A549 (cell line): ENCODE measurements around the gene TTC28. TPM values are rescaled to one million over a fixed set of nuclear protein-coding genes. Genes with fewer than 3 reads are reported as not detected.

Experiments
- ATAC-seq, 2 experiments: fragments of 200-7000 bp in 1 of 2; fragments of >200 bp in 1 of 2; cut with Nextera tagmentation in 1 of 2; cut with Tn5 transposase in 1 of 2; 3 replicates each; pipeline versions ENCODE4 v1.8.0 to v1.9.1; 2018 to 2020; ENCODE audit warnings: mild to moderate bottlenecking in 1 of 2, moderate library complexity in 1 of 2
- CTCF ChIA-PET: fragments of 300-600 bp; sonication (Branson Sonifier 250); formaldehyde crosslinking; extraction: SDS; loops from one replicate; lab custom pipeline; 2021; ENCODE audit warnings: antibody characterized with exemption, inconsistent platforms; lab: Yijun Ruan, JAX
- POLR2A ChIA-PET: fragments of 350-600 bp; formaldehyde crosslinking; extraction: SDS; loops from one replicate; lab custom pipeline; 2021; ENCODE audit warnings: antibody characterized with exemption, inconsistent platforms; lab: Yijun Ruan, JAX
- DNase-seq, 2 experiments: peaks; one replicate each; pipeline versions ENCODE4 v3.0.0 to v3.0.0-alpha.2; 2011 to 2016; ENCODE audit warnings: low read depth in 1 of 2, low spot score in 1 of 2
- FAIRE-seq: peaks from 2 replicates; lab custom pipeline; 2011; peaks lifted over from hg19 to GRCh38; lab: Jason Lieb, UNC
- H3K27ac ChIP-seq, 2 experiments: fragments of >200 bp; sonication (Bioruptor Twin); formaldehyde crosslinking; 3 replicates each; pipeline ENCODE4 v1.5.1; 2016 to 2017
- H3K4me1 ChIP-seq: fragments of >200 bp; sonication (Bioruptor Twin); formaldehyde crosslinking; 3 replicates; pipeline ENCODE4 v1.6.1; 2016
- H3K4me2 ChIP-seq: fragments of >200 bp; sonication (Bioruptor Twin); formaldehyde crosslinking; 3 replicates; pipeline ENCODE4 v1.6.1; 2016
- H3K4me3 ChIP-seq: fragments of >200 bp; sonication (Bioruptor Twin); formaldehyde crosslinking; 3 replicates; pipeline ENCODE4 v1.5.1; 2016
- H3K9me3 ChIP-seq: fragments of >200 bp; sonication (Bioruptor Twin); formaldehyde crosslinking; 3 replicates; pipeline ENCODE4 v1.6.1; 2016
- CBX2 ChIP-seq: fragments of 200-600 bp; sonication (generic); IDR thresholded peaks from 2 replicates; pipeline ENCODE4 v1.6.1; 2016; ENCODE audit warnings: low read depth, mild to moderate bottlenecking, borderline replicate concordance
- EHF ChIP-seq: fragments of 250-450 bp; sonication (Bioruptor Pico); IDR thresholded peaks from 2 replicates; pipeline ENCODE4 v1.5.0; 2020; ENCODE audit warnings: mild to moderate bottlenecking
- EP300 ChIP-seq, 2 experiments: fragments of >200 bp; sonication (Bioruptor Twin); formaldehyde crosslinking; IDR thresholded peaks; 2 replicates in 1 of 2; 3 replicates in 1 of 2; pipeline ENCODE4 v1.6.1; 2016 to 2017
- HOXB13 ChIP-seq: fragments of 250-450 bp; sonication (Bioruptor Pico); IDR thresholded peaks from 2 replicates; pipeline ENCODE4 v1.5.0; 2020; ENCODE audit warnings: low read depth, mild to moderate bottlenecking, moderate library complexity
- KDM5A ChIP-seq: fragments of 200-600 bp; sonication (generic); IDR thresholded peaks from 2 replicates; pipeline ENCODE4 v1.6.1; 2016; ENCODE audit warnings: antibody characterized with exemption, mild to moderate bottlenecking
- MYC ChIP-seq: IDR thresholded peaks from 2 replicates; pipeline ENCODE4 v1.6.1; 2012; ENCODE audit warnings: mild to moderate bottlenecking, inconsistent platforms, low read length, improper control_type of control experiment, borderline replicate concordance
- NPAS2 ChIP-seq: fragments of 250-450 bp; sonication (Bioruptor Pico); IDR thresholded peaks from 2 replicates; pipeline ENCODE4 v1.8.0; 2022; ENCODE audit warnings: mild to moderate bottlenecking, moderate library complexity, borderline replicate concordance
- POLR2AphosphoS2 ChIP-seq: conservative IDR thresholded peaks from 2 replicates; pipeline ENCODE4 v1.6.1; 2012; ENCODE audit warnings: low read length, improper control_type of control experiment, inconsistent platforms
- RCOR1 ChIP-seq: fragments of 150-350 bp; IDR thresholded peaks from 2 replicates; pipeline ENCODE4 v1.6.1; 2014; ENCODE audit warnings: antibody characterized with exemption, low read length, low read depth
- TFCP2L1 ChIP-seq: fragments of 250-450 bp; sonication (Bioruptor Pico); IDR thresholded peaks from 2 replicates; pipeline ENCODE4 v1.5.0; 2021; ENCODE audit warnings: mild to moderate bottlenecking
- ZSCAN20 ChIP-seq: fragments of 250-450 bp; sonication (Bioruptor Pico); IDR thresholded peaks from 2 replicates; pipeline ENCODE4 v1.8.0; 2022; ENCODE audit warnings: mild to moderate bottlenecking, moderate library complexity
- WGBS: methylation state at CpG from one replicate; pipeline ENCODE4 v1.1.6; 2017; ENCODE audit errors: missing lambda C conversion rate; 5-methylcytosine and 5-hydroxymethylcytosine counted together
- polyA plus RNA-seq, 4 experiments: library from polyadenylated mRNA; depleted of rRNA in 3 of 4; stranded (reverse); fragments of >200 nt; fragmentation: RNase III in 1 of 4; extraction: RNeasy Plus Mini Kit Qiagen cat#74134 plus additional on column Dnase treatment in 1 of 4; gene quantifications; 2 replicates in 3 of 4; 3 replicates in 1 of 4; pipeline ENCODE4 v1.2.3, GENCODE V29; 2011 to 2017
- TF ChIP-seq, protein P1 (sequence below): fragments of 450-650 bp; IDR thresholded peaks from 2 replicates; pipeline ENCODE4 v1.6.1; 2014; ENCODE audit warnings: antibody characterized with exemption
- TF ChIP-seq, protein P2 (sequence below): fragments of >200 bp; sonication (Bioruptor Twin); formaldehyde crosslinking; IDR thresholded peaks from 3 replicates; pipeline ENCODE4 v1.6.1; 2016
- TF ChIP-seq, protein P3 (sequence below): fragments of 250-450 bp; sonication (Bioruptor Pico); IDR thresholded peaks from 2 replicates; pipeline ENCODE4 v1.5.0; 2021; ENCODE audit warnings: mild to moderate bottlenecking, moderate library complexity, borderline replicate concordance

Gene TTC28
- polyA plus RNA-seq, 2 of the 4 experiments (the other 2 are of a cell fraction): 2.6 to 3.8 TPM

DNA sequence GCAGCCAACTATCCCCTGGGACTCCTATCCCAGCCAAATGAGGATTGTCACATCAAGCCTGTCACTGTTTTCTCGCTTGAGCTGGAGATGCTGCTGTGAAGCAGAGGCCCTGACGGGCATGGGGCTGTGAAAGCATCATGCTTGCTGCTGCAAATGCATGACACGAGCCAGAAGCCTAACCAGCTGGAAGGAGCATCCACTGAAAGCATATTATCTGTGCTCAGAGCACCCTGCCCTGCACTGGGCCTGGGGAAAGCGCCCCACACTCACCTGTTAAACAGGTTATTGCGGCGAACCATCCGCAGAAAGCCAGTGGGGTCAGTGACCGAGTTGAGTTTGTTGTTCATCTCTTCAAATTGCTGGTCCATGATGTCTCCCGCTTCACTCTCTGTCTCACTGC lies 649.7 kb downstream of the TTC28 start:
- POLR2A ChIA-PET: no interaction called here
- no peak for DNase-seq
- CTCF ChIA-PET: interaction anchor here (1.3 to 4.5 kb wide), 4 partner anchors 10 to 799 kb away, joined by 3 to 22 read pairs (median 5); no protein-coding TSS in a partner anchor
- ATAC-seq: no peak
- Histone ChIP-seq H3K27ac (no peak overlapping the region), H3K4me1 (no peaks in the 10 kb centered on the region), H3K9me3 (no peaks in the 10 kb centered on the region), H3K4me2 (no peak overlapping the region), H3K4me3 (no peak overlapping the region)
- no peak for FAIRE-seq
- TF ChIP-seq, protein P1, sequence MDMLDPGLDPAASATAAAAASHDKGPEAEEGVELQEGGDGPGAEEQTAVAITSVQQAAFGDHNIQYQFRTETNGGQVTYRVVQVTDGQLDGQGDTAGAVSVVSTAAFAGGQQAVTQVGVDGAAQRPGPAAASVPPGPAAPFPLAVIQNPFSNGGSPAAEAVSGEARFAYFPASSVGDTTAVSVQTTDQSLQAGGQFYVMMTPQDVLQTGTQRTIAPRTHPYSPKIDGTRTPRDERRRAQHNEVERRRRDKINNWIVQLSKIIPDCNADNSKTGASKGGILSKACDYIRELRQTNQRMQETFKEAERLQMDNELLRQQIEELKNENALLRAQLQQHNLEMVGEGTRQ: no peak
- TF ChIP-seq, protein P2, sequence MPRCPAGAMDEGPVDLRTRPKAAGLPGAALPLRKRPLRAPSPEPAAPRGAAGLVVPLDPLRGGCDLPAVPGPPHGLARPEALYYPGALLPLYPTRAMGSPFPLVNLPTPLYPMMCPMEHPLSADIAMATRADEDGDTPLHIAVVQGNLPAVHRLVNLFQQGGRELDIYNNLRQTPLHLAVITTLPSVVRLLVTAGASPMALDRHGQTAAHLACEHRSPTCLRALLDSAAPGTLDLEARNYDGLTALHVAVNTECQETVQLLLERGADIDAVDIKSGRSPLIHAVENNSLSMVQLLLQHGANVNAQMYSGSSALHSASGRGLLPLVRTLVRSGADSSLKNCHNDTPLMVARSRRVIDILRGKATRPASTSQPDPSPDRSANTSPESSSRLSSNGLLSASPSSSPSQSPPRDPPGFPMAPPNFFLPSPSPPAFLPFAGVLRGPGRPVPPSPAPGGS: no peak
- TF ChIP-seq HOXB13 (CRISPR knock-in tag) (no peak), POLR2AphosphoS2 (no peak)
- WGBS: 84% methylated on average over 9 of the region's 9 CpGs

DNA sequence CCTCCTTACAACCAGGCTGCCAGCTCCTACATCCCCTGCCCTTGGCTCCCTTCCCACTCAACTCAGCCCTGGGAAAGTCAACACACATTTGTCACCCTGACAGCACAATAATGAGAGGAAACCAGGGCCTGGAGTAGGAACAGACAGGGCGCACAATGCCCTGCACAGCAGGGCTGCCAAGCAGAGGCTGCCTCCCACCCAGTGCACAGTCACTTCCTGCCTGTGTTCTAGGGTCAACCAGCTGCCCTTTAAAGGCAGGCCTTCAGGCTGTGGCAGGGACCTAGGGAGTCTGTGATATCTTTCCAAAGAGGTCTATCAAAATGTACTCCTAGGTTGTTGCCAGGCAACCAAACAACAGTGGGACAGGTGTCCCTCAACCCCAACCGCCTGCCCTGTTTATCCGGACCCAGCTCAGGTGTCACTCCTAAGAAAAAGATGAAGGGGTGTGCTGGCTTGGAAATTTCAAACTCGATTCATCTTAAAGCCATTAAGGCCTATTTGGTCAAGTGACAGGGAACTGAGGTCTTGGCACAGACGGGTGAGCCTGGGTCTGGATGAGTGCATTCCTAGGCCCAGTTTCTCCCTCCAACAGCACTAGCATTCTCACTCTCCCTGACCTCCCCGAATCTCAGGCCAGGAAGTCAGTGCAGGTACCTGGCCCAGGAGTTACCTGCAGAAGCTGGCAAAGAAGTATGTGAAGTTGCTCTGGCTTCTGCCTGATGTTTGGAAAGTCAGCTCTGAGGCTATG lies 650.3 kb downstream of the TTC28 start:
- Histone ChIP-seq H3K27ac (no peak overlapping the region), H3K4me3 (no peak overlapping the region), H3K9me3 (no peaks in the 10 kb centered on the region)
- 82% methylated on average over 4 of the region's 6 CpGs for WGBS
- DNase-seq: peak in 1 of 2 experiments; percentile 35
- CTCF ChIA-PET: interaction anchor here (1.3 to 4.5 kb wide), 5 partner anchors 10 to 800 kb away, joined by 3 to 22 read pairs (median 5); no protein-coding TSS in a partner anchor
- TF ChIP-seq CBX2 (no peak), TFCP2L1 (CRISPR knock-in tag) (no peak), RCOR1 (no peak), EP300 (IDR thresholded peaks at IDR 0.05) (no peak), MYC (no peak), NPAS2 (CRISPR knock-in tag) (no peak)
- TF ChIP-seq, all 56 proteins: peak for 0
- ATAC-seq: peak in 1 of 2 experiments; percentile 54; a peak in 3 of 6 replicates
- Histone ChIP-seq H3K4me1 (no peaks in the 10 kb centered on the region), H3K4me2 (no peak overlapping the region)
- FAIRE-seq: no peak
- POLR2A ChIA-PET: no interaction called here

DNA sequence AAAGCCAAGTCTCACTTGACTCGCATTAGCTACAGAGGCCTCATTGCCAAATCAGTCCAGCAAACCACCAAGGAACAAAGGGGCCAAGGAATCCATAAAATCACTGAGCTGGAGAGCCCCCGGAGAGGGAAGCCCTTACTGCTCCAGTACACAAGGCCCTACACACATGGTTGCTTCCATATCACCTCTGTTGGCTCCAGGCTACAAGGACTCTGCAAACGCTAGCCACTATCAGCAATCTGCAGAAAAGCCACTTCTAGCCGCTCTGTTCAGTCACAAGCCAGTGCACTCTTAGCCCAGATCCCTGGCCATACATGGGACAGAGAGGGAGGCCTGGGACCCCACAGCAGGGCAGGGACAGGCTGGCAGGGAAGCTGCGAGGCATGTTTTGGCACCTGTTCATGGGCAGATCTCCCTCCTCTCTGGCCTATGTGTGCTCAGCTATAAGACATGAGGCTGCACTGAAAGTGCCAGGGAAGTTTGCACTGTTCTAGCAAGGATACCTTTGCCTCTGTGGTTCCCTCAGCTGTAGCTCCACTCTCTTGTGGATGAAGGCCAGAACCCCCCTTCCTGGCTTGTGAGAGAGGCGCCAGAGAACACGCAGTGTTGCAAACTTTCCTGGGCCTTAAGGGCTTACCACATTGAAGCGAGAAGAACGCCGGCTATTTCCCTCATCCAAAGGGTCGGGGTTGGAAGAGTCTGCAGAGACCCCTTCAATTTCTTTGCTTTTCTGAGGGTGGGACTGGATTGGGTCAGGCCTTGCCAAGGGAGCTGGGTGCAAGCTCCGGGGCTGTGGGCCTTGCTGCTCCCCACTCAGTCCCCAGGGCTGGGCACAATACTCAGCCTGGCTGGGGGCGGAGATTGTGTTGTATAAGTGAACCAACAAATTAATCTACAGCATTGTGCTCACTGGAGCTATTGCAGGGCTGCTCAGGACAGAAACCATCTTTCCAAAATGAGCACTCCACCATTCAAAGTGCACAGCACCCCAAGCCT lies 651.9 kb downstream of the TTC28 start:
- TF ChIP-seq CBX2: no peak
- TF ChIP-seq TFCP2L1 (CRISPR knock-in tag): no peak
- no peak for TF ChIP-seq MYC
- no peak for TF ChIP-seq ZSCAN20 (CRISPR knock-in tag)
- TF ChIP-seq, protein P3, sequence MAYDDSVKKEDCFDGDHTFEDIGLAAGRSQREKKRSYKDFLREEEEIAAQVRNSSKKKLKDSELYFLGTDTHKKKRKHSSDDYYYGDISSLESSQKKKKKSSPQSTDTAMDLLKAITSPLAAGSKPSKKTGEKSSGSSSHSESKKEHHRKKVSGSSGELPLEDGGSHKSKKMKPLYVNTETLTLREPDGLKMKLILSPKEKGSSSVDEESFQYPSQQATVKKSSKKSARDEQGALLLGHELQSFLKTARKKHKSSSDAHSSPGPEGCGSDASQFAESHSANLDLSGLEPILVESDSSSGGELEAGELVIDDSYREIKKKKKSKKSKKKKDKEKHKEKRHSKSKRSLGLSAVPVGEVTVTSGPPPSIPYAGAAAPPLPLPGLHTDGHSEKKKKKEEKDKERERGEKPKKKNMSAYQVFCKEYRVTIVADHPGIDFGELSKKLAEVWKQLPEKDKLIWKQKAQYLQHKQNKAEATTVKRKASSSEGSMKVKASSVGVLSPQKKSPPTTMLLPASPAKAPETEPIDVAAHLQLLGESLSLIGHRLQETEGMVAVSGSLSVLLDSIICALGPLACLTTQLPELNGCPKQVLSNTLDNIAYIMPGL: no peak
- no peak for TF ChIP-seq KDM5A
- no peak for TF ChIP-seq EHF (CRISPR knock-in tag)
- ATAC-seq: no peak
- no peak overlapping the region for H3K4me3 ChIP-seq
- POLR2A ChIA-PET: no interaction called here
- no peak for FAIRE-seq
- no peaks in the 10 kb centered on the region for H3K9me3 ChIP-seq
- H3K4me1 ChIP-seq: no peaks in the 10 kb centered on the region
- CTCF ChIA-PET: interaction anchor here (1.3 to 4.5 kb wide), 2 partner anchors 8 to 24 kb away, joined by 5 to 22 read pairs; no protein-coding TSS in a partner anchor
- DNase-seq: no peak
- no peak overlapping the region for H3K27ac ChIP-seq
- 95% methylated on average over 8 of the region's 13 CpGs for WGBS
- no peak overlapping the region for H3K4me2 ChIP-seq
